HG02973 (cell line): ENCODE measurements around the gene SNX32.
"Not testable (repeated sequence)": the region's sequence is repeated elsewhere in the genome, so short reads cannot be mapped to it uniquely, and the experiment has no call there.

Experiments
- ATAC-seq: cut with Tn5 transposase; IDR thresholded peaks from one replicate; pipeline ENCODE4 v1.9.1; 2021; ENCODE audit warnings: moderate library complexity; ENCODE audit not compliant: unreplicated experiment

Gene SNX32

DNA sequence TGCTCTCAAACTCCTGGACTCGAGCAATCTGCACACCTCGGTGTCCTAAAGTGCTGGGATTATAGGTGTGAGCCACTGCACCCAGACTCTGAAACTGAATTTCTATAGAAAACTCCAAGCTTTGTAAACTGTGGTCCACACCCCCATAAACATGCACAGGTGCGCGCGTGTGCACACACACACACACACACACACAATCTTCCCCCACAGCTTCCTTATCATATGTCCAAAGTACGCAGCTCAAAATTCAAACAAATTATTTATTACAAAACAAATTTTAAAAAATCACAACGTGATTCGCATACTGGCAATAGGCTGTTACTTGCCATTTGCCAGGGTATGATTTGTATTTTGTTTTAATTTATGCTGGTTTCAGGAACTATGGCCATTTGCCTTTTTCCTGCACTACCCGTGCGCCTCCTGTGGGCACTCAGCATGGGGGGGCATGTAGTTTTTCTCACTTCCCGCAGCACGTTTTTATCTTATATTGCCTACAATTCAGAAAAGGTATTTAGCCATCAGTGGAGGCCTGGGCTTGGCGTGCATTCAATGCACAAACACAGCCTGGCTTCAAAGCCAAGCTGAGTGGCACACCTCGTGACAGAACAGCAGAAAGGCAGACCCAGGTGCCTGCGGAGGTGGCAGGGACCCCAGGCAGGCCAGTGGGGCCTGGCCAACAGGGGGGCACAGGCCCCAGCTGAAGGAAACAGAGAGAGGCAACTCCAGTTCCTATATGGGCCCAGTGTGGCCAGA lies 10.8 kb upstream of the SNX32 start:
- no peak for ATAC-seq

DNA sequence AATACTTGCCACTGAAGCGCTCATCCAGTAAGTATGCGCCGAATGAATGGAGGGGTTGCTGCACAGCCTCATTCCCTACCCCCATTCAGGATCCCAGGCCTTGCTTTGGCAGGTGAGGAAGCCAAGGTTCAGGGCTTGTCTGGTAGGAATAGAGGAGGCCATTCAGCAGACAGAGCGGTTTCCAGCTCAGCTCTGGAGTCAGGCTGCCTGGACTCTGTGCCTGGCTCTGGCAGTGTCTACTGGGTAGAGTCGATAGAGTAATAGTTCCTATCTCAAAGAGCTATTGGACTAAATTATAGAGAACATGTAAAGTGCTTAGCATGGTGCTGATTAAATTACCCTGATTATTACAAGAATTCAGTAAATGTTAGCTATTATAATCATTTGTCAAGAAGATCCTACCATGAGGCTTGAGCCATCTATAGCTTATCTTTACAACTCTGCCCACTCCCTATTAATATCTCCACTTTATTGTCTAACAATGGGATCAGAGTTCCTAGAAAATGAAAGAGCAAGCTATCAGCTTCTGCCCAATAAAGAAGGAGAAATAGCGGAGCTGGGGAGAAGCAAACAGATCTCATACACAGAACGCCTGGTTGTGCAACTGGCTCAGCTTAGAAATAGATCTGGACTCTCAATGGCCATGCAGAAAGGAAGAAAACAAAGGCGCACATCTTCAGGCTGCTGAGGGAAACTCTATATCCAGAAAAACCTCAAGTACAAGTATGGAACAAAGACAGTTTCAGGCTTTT lies 6.6 kb upstream of the SNX32 start:
- ATAC-seq = no peak

DNA sequence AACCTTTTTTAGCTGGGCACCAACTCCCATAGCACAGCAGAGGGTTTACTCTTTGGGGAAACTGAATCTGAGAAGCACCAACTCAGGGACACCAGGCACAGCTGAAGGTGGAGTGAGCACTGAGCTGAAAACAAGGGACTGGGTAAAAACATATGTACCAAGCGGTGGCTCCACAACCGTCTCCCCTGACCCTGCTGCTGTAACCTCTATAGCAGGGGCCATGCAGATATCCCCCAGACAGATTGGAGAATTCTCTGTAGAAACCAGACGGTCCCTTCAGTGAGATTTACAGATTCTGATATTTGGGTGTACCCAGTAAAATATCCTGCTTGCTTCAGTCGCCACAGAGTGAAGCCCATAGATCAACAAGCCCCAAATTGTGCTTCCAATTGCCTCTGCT lies 4.3 kb upstream of the SNX32 start:
- ATAC-seq = no peak

DNA sequence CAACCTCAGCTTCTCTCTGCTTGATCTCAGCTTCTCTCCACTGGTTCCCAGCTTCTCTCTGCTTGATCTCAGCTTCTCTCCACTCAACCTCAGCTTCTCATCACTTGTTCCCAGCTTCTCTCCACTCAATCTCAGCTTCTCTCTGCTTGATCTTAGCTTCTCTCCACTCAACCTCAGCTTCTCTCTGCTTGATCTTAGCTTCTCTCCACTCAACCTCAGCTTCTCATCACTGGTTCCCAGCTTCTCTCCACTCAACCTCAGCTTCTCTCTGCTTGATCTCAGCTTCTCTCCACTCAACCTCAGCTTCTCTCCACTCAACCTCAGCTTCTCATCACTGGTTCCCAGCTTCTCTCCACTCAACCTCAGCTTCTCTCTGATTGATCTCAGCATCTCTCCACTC lies 1.5 kb upstream of the SNX32 start:
- ATAC-seq = not testable (repeated sequence)

DNA sequence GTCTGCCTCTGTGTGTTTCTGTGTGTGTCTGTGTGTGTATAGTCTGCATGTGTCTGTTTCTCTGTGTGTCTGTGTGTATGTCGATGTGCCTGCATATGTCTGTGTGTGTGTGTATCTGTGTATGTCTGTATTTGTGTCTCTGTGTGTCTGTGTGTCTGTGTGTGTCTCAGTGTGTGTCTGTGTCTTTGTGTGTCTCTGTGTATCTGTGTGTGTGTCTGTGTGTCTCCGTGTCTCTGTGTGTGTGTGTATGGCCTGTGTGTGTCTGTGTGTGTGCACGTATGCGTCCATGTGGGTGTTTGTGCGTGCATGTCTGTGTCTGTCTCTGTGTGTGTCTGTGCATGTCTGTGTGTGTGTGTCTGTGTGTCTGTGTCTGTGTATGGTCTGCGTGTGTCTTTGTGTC lies 439 bp downstream of the SNX32 start:
- ATAC-seq = no peak

DNA sequence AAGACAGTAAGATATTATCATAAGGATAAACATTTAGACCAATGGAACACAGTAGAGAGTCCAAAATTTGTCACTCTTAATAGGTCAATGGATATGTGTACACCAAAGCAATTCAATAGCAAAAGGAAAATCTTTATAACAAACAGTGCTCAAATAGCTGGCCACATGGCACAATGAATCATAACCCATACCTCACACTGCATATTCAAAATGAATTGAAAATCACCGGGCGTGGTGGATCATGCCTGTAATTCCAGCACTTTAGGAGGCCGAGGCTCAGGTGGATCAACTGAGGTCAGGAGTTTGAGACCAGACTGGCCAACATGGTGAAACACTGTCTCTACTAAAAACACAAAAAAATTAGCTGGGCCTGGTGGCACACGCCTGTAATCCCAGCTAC lies 8.4 kb downstream of the SNX32 start:
- ATAC-seq = no peak

DNA sequence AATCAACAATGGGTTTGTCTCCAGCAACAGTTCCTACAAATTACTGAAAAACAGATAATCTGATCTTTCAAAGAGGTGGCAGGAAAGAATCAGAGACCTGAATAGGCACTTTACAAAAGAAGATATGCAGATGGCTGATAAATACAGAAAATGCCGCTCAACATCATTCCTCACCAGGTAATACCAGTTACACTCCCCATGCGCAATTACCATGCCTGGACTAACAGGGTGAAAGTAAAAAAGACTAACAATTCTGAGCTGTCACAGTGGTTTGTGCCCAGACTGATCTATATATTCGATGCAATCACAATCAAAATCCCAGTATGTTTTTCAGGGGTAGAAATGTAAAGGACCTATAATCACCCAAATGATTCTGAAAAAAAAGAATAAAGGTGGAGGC lies 10.0 kb downstream of the SNX32 start:
- ATAC-seq = no peak

DNA sequence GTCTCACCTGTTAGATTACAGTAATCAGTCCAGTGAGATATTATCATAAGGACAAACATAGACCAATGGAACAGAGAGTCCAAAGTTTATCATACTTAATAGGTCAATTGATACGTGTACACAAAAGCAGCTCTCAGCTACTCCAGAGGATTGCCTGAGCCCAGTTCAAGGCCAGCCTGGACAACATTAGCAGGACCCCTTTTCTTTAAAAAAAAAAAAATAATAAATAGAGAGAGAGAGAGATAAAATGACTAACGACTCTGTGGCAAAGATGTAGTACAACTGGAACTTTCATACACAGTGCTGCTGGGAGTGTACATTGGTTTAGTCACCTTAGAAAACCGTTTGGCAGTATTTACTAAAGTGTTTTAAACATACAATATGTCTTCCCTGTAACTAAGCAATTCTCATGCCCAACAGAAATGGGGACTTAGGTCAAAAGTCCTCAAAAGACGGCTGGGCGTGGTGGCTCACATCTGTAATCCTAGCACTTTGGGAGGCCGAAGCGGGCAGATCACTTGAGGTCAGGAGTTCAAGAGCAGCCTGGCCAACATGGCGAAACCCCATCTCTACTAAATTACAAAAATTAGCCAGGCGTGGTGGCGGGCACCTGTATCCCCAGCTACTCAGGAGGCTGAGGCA lies 10.6 kb downstream of the SNX32 start:
- no peak for ATAC-seq

DNA sequence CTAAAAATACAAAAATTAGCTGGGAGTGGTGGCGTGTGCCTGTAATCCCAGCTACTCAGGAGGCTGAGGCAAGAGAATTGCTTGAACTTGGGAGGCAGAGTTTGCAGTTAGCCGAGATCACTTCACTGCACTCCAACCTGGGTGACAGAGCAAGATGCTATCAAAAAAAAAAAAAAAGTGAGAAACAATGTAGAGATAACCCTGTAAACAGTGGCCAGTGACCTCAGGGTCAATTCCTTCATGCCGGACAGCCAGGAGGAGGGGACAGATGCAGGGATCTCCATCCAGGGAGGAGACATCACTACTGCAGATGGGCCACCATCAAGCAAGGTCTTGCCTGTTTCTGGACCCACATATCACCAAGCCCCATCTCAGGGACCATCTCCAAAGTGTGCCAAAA lies 14.0 kb downstream of the SNX32 start:
- ATAC-seq = no peak

DNA sequence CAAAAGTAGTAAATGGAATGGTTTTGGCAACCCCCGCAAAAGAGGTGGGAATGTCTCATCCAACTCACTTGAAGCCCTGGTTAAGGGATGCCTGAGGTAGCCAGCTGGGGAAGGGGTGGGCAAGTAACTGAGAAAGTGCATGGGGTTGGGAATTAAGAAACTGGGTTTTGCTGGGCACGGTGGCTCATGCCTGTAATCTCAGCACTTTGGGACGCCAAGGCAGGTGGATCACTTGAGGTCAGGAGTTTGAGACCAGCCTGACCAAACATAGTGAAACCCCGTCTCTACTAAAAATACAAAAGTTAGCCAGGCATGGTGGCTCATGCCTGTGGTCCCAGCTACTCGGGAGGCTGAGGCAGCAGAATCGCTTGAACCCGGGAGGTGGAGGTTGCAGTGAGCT lies 14.9 kb downstream of the SNX32 start:
- not testable (repeated sequence) for ATAC-seq

DNA sequence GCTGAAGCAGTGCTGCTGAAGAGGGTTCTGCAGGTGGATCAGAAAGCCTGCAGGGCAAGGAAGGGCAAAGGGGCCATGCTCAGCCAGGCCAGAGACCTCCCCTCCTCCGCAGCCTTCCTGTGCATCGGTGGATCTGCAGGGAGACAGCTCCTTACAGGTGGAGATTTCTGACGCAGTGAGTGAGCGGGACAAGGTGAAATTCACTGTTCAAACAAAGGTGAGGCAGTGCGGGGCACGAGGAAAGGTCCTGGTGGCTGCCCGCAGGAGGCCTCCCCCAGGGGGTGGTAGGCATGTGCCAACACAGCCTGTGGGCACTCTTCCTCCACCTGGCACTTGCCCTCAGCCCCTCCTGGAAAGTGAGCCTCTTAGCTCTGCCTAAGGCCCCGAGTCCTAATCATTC lies 15.6 kb downstream of the SNX32 start:
- no peak for ATAC-seq

DNA sequence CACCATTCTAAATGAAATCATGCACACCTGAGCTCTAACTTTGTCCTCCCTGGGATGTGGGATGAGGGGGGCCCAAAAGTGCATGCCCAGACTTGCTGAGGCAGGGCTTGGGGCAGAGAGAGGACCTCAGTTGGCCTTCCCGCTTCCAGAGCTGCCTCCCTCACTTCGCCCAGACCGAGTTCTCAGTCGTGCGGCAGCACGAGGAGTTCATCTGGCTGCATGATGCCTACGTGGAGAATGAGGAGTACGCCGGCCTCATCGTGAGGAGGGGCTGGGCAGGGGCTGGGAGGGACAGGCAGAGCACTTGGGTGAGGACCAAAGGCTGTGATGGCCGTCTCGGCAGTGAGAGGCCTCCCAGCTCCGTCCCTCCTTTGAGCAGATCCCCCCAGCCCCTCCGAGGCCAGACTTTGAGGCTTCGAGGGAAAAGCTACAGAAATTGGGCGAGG lies 16.0 kb downstream of the SNX32 start:
- no peak for ATAC-seq

DNA sequence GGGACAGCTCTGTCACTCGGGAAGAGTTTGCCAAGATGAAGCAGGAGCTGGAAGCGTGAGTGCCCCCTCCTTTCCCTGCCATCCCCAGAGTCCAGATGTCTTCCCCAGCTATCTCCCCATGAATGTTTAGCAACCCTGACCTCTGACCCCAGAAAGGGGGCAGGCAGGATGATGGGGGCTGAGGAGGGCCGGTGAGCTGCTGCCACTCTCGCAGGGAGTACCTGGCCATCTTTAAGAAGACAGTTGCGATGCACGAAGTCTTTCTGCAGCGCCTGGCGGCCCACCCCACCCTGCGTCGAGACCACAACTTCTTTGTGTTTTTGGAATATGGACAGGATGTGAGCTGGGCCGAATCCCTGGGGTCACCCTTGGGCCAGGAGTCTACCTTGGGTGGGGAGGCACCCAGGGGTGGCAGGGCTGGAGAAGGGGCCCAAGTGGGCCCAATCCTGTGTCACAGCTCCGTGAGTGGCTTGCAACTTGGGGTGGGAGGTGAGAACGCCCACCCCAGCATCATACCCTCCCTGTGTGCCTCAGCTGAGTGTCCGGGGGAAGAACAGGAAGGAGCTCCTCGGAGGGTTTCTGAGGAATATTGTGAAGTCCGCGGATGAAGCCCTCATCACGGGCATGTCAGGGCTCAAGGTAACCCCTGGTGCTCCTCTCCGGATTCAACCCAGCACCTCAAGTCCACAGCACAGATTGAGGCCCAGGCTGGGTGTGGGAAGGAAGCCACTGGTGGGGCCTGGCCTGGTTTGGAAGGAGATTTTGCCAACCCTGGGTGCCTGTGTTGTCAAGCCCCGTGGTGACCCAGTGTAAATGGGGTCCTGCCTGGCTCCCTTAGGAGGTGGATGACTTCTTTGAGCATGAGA lies 16.7 kb downstream of the SNX32 start:
- no peak for ATAC-seq

DNA sequence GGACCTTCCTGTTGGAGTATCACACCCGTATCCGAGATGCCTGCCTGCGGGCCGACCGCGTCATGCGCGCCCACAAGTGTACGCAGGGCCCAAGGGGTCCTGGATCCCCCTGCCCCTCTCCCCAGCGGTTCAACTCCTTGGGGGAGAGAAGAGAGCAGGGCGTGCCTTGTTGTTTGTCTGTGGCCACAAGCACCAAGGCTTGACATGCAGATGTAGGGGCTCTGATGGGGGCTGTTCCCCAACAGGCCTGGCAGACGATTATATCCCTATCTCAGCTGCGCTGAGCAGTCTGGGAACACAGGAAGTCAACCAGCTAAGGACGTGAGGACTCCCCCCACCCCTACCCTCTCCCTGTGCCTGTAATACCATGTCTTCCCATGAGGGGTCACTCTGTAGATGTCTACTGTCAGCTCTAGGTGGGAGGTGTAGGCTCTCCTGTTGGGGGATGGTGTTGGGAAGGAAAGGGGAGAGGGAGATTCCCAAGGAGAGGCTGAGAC lies 17.4 kb downstream of the SNX32 start:
- no peak for ATAC-seq

DNA sequence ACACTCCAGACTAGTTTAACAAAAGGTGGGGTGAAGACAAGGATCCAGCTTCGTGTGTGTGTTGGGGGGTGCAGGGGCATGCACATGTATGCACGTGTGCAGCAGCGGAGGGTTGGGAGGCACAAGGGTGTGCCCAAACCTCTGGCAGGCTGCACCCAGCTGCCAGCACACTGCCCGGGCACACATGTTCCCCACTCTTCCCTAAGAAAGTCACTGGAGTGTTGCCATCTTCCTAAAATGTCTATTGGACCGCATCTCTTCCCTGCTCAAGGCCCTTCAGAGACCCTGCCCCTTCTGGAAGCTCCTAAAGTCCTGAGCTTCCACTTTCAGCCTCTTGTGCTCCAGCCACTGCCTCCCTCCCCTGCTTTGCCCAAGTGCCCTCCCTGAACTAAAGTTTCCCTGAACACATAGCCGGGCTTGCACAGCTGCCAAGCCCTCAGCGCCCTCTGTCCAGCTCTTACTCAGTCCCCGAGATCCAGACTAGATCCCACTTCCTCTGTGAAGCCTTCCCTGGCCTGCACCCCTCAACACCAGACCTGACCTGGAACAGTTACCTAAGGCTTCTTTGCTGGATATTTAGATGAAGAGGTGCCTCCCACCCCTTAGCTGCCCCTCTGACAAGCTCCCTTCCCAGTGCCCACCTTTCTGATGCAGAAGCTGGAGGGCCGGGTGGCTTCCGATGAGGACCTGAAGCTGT lies 18.2 kb downstream of the SNX32 start:
- ATAC-seq = no peak

DNA sequence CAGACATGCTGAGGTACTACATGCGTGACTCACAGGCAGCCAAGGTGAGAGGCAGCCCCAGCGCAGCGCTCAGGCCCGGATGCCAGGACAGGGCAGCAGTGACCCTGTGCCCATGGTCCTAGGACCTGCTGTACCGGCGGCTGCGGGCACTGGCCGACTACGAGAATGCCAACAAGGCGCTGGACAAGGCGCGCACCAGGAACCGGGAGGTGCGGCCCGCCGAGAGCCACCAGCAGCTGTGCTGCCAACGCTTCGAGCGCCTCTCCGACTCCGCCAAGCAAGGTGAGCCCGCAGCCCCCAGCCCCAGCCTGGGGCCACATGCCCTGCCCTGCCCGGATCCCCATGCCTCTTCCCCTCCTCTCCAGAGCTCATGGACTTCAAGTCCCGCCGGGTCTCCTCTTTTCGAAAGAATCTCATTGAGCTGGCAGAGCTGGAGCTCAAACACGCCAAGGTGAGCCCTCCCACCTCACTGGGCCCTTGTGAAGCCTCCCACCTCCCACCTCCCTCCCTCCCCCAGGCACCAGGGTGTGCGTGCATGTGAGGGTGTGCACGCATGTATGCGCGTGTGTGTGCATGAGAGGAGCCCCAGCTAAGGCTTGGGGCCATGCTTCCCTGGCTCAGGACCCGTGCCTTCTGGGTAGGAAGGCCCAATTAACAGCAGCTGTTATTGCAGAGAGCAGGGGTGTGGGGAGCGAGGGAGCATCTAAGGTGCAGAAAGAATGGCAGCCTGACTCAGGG lies 18.9 kb downstream of the SNX32 start:
- ATAC-seq = no peak

DNA sequence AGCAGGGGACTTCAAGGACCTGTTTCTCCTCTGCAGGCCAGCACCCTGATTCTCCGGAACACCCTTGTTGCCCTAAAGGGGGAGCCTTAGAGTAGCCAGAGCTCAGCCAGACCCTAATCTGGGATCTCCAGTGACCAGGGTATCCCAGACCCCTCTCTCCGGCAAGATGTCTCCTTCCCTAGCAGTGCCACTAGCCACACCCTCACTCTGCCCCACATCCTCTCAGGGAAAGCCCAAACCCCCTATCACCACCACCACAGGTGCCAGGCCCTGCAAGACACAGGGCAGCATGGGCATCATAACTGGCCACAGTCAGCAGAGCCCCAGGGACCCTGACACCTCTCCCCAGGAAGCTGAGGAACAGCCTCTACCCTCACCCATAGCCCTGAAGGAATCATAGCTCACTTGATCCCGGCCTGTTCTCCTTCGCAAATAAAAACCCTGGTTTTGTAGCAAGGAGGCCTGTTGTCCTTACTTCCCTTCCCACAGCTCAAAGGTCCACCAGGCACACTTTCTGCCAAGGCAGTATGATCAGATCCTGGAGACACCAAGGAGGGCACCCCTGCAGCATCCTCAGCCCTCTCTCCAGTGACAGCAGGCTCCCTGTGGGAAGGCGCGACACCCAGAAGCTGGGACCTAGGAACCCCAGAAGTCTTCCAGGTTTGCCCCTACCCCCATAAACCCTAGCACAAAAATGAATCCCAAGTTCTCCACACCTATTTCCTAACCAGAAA lies 19.6 kb downstream of the SNX32 start:
- no peak for ATAC-seq

DNA sequence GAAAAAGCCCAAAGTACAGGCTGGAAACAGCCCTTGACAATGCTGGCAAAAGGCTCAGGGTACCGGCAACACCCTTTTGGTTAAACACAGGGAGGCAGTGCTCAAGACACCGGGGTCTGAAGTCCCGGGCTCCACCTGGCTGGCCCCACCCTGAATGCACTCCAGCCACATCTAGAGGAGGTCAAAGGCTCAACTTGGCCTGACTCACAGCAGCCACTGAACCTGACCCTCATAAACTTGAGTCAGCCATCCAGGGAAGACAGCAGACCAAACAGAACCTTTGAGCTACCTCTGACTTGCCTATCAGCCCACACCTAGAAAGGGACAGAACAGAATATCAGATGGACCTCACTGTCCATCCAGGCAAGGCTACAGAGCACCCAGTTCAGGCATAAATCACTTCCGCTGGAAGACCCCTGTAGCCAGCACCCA lies 20.4 kb downstream of the SNX32 start:
- ATAC-seq = no peak
